SK-N-SH treated with all-trans-retinoic acid at 6 μM for 48 hours (cell line): Measurements from ENCODE around the gene DSCAM.

ENCODE experiments used
- ATAC-seq: fragments of 200-7000 bp; cut with Tn5 transposase; 3 replicates; pipeline ENCODE4 v1.9.1; 2020; ENCODE audit warnings: mild to moderate bottlenecking, moderate library complexity
- ARNTL ChIP-seq: fragments of 450-650 bp; formaldehyde crosslinking; IDR thresholded peaks from 2 replicates; pipeline ENCODE4 v1.5.0; 2020; ENCODE audit warnings: low read depth, mild to moderate bottlenecking, moderate library complexity, borderline replicate concordance
- BACH2 ChIP-seq: fragments of 250-450 bp; sonication (Bioruptor Pico); IDR thresholded peaks from 2 replicates; pipeline ENCODE4 v1.9.0; 2021; ENCODE audit warnings: mild to moderate bottlenecking, borderline replicate concordance
- CSDC2 ChIP-seq: fragments of 250-450 bp; sonication (Bioruptor Pico); IDR thresholded peaks from 2 replicates; pipeline ENCODE4 v1.5.0; 2020; ENCODE audit warnings: mild to moderate bottlenecking, moderate library complexity
- CSRNP3 ChIP-seq: fragments of 250-450 bp; sonication (Bioruptor Pico); IDR thresholded peaks from 2 replicates; pipeline ENCODE4 v1.5.1; 2021; ENCODE audit warnings: mild to moderate bottlenecking, moderate library complexity
- ESRRG ChIP-seq: fragments of 250-450 bp; sonication (Bioruptor Pico); IDR thresholded peaks from 2 replicates; pipeline ENCODE4 v1.6.1; 2021; ENCODE audit warnings: mild to moderate bottlenecking
- GLIS3 ChIP-seq: fragments of 250-450 bp; sonication (Bioruptor Pico); IDR thresholded peaks from 2 replicates; pipeline ENCODE4 v1.5.0; 2020; ENCODE audit warnings: mild to moderate bottlenecking, moderate library complexity
- ISL1 ChIP-seq: fragments of 250-450 bp; sonication (Bioruptor Pico); IDR thresholded peaks from 2 replicates; pipeline ENCODE4 v2.1.2; 2022; ENCODE audit warnings: mild to moderate bottlenecking, moderate library complexity
- OSR1 ChIP-seq: fragments of 250-450 bp; sonication (Bioruptor Pico); IDR thresholded peaks from 2 replicates; pipeline ENCODE4 v1.8.0; 2022; ENCODE audit warnings: moderate library complexity, mild to moderate bottlenecking, inconsistent platforms
- PATZ1 ChIP-seq: fragments of 250-450 bp; sonication (Bioruptor Pico); IDR thresholded peaks from 2 replicates; pipeline ENCODE4 v1.8.0; 2020; ENCODE audit warnings: mild to moderate bottlenecking, moderate library complexity, borderline replicate concordance
- PPARA ChIP-seq: fragments of 250-450 bp; sonication (Bioruptor Pico); IDR thresholded peaks from 2 replicates; pipeline ENCODE4 v1.5.0; 2020; ENCODE audit warnings: mild to moderate bottlenecking, borderline replicate concordance
- SNAI2 ChIP-seq: fragments of 250-450 bp; sonication (Bioruptor Pico); IDR thresholded peaks from 2 replicates; pipeline ENCODE4 v1.5.0; 2020; ENCODE audit warnings: mild to moderate bottlenecking, moderate library complexity
- TCF4 ChIP-seq: fragments of 250-450 bp; sonication (Bioruptor Pico); IDR thresholded peaks from 2 replicates; pipeline ENCODE4 v1.8.0; 2021; ENCODE audit warnings: mild to moderate bottlenecking, moderate library complexity, borderline replicate concordance
- TOX ChIP-seq: fragments of 250-450 bp; sonication (Bioruptor Pico); IDR thresholded peaks from 2 replicates; pipeline ENCODE4 v1.8.0; 2021; ENCODE audit warnings: mild to moderate bottlenecking, moderate library complexity, borderline replicate concordance
- TSHZ2 ChIP-seq: fragments of 250-450 bp; sonication (Bioruptor Pico); IDR thresholded peaks from 2 replicates; pipeline ENCODE4 v1.5.0; 2020; ENCODE audit warnings: mild to moderate bottlenecking, moderate library complexity
- ZC3H10 ChIP-seq: fragments of 250-450 bp; sonication (Bioruptor Pico); IDR thresholded peaks from 2 replicates; pipeline ENCODE4 v1.5.1; 2021; ENCODE audit warnings: mild to moderate bottlenecking, moderate library complexity
- ZFP3 ChIP-seq: fragments of 250-450 bp; sonication (Bioruptor Pico); IDR thresholded peaks from 2 replicates; pipeline ENCODE4 v1.5.0; 2020; ENCODE audit warnings: mild to moderate bottlenecking, moderate library complexity
- ZNF565 ChIP-seq: fragments of 450-650 bp; formaldehyde crosslinking; conservative IDR thresholded peaks from 2 replicates; pipeline ENCODE4 v1.5.0; 2020; ENCODE audit warnings: low read depth, mild to moderate bottlenecking, moderate library complexity
- ZNF70 ChIP-seq: fragments of 450-650 bp; formaldehyde crosslinking; IDR thresholded peaks from 2 replicates; pipeline ENCODE4 v1.5.0; 2020; ENCODE audit warnings: mild to moderate bottlenecking, moderate library complexity
- TF ChIP-seq, protein P1 (sequence below): fragments of 250-450 bp; sonication (Bioruptor Pico); IDR thresholded peaks from 2 replicates; pipeline ENCODE4 v1.5.1; 2020; ENCODE audit warnings: low read depth, mild to moderate bottlenecking, moderate library complexity

DSCAM gene

DNA sequence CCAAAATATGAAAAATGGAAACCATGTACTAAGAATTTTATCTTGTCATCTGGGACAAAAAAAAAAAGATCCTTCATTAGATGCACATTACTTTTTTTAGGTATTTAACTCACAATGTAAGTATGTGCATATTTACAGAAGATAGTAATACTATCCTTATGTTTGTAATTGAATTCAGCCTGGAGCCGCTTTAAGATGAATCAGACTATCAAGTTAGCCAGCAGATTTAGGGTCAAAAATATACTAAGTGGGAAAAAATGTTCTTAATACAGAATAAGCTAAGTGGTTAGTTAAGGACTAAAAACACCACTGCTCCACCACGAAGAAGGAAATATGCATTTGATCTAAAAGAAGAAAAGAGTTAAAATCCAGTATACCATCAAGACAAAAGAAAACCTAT is 49.1 kb downstream of the DSCAM start (continued):
- TF ChIP-seq PATZ1: no peak
- TF ChIP-seq, protein P1, sequence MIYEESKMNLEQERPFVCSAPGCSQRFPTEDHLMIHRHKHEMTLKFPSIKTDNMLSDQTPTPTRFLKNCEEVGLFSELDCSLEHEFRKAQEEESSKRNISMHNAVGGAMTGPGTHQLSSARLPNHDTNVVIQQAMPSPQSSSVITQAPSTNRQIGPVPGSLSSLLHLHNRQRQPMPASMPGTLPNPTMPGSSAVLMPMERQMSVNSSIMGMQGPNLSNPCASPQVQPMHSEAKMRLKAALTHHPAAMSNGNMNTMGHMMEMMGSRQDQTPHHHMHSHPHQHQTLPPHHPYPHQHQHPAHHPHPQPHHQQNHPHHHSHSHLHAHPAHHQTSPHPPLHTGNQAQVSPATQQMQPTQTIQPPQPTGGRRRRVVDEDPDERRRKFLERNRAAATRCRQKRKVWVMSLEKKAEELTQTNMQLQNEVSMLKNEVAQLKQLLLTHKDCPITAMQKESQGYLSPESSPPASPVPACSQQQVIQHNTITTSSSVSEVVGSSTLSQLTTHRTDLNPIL (CRISPR knock-in tag): no peak

GRCh38 chr21:40797410-40797809 is 49.5 kb downstream of the DSCAM start:
- no peak for ATAC-seq
- no peak for TF ChIP-seq BACH2 (CRISPR knock-in tag)
- TF ChIP-seq ZC3H10: no peak
- TF ChIP-seq, protein P1 (CRISPR knock-in tag): no peak
- TF ChIP-seq ISL1: no peak
- TF ChIP-seq TSHZ2 (CRISPR knock-in tag): no peak
- TF ChIP-seq SNAI2 (CRISPR knock-in tag): no peak
- TF ChIP-seq PPARA (CRISPR knock-in tag): no peak
- no peak for TF ChIP-seq ZNF70 (CRISPR knock-in tag)
- no peak for TF ChIP-seq GLIS3 (CRISPR knock-in tag)
- TF ChIP-seq ZNF565: no peak
- no peak for TF ChIP-seq ESRRG (CRISPR knock-in tag)
- TF ChIP-seq, all 23 proteins: peak for 0

GRCh38 chr21:40796464-40796863 is 50.5 kb downstream of the DSCAM start:
- TF ChIP-seq ZNF565: no peak
- TF ChIP-seq SNAI2 (CRISPR knock-in tag): no peak
- TF ChIP-seq, protein P1 (CRISPR knock-in tag): no peak
- no peak for TF ChIP-seq PATZ1
- TF ChIP-seq ZNF70 (CRISPR knock-in tag): no peak
- no peak for TF ChIP-seq ARNTL (CRISPR knock-in tag)
- TF ChIP-seq PPARA (CRISPR knock-in tag): no peak
- TF ChIP-seq TCF4: no peak
- TF ChIP-seq GLIS3 (CRISPR knock-in tag): no peak
- TF ChIP-seq ZFP3 (CRISPR knock-in tag): no peak
- no peak for TF ChIP-seq TSHZ2 (CRISPR knock-in tag)
- no peak for TF ChIP-seq OSR1 (CRISPR knock-in tag)
- TF ChIP-seq ESRRG (CRISPR knock-in tag): no peak
- TF ChIP-seq CSRNP3: no peak
- no peak for TF ChIP-seq TOX (CRISPR knock-in tag)
- TF ChIP-seq CSDC2 (CRISPR knock-in tag): no peak
- no peak for ATAC-seq
